Sigmoid colon (tissue), 7 donors: ENCODE data around the gene SRSF2. TPM values are rescaled to one million over a fixed set of nuclear protein-coding genes. Genes with fewer than 3 reads are reported as not detected.

Experiments used
- DNase-seq: peaks from one replicate; pipeline ENCODE4 v3.0.0-alpha.2; 2019
- H3K27ac ChIP-seq, 4 donors: fragments of 200-600 bp; sonication (generic); one replicate each; pipeline ENCODE4 v1.5.1; 2016 to 2019; ENCODE audit warnings: mild to moderate bottlenecking in 1 of 4
- H3K27me3 ChIP-seq, 3 donors: fragments of 200-600 bp; sonication (generic); one replicate each; pipeline ENCODE4 v1.5.1; 2019; ENCODE audit warnings: mild to moderate bottlenecking in 1 of 3
- H3K36me3 ChIP-seq, 4 donors: fragments of 200-600 bp; sonication (generic); one replicate each; pipeline ENCODE4 v1.5.1; 2016 to 2019
- H3K4me1 ChIP-seq, 4 donors: fragments of 200-600 bp; sonication (generic); one replicate each; pipeline ENCODE4 v1.5.1; 2017 to 2019
- H3K4me3 ChIP-seq, 4 donors: fragments of 200-600 bp; sonication (generic); one replicate each; pipeline ENCODE4 v1.5.1; 2017 to 2019; ENCODE audit warnings: mild to moderate bottlenecking in 2 of 4, moderate library complexity in 1 of 4
- H3K9me3 ChIP-seq, 4 donors: fragments of 200-600 bp in 3 of 4; sonication (generic) in 3 of 4; one replicate each; pipeline versions ENCODE4 v1.5.1 to v1.6.1; 2013 to 2019
- EP300 ChIP-seq, 4 donors: sonication (generic); formaldehyde crosslinking; IDR thresholded peaks; one replicate each; pipeline ENCODE4 v1.6.1; 2017; ENCODE audit warnings: antibody characterized with exemption in 4 of 4
- POLR2A ChIP-seq, 2 donors: fragments of 450-650 bp; IDR thresholded peaks; one replicate each; pipeline ENCODE4 v1.6.1; 2016; ENCODE audit warnings: antibody characterized with exemption in 2 of 2, mild to moderate bottlenecking in 2 of 2, moderate library complexity in 2 of 2
- POLR2AphosphoS5 ChIP-seq, 4 donors: sonication (generic); formaldehyde crosslinking; IDR thresholded peaks; one replicate each; pipeline ENCODE4 v1.6.1; 2017; ENCODE audit warnings: antibody characterized with exemption in 4 of 4
- WGBS, 2 donors: extraction: QIAGEN DNeasy Blood & Tissue Kit; methylation state at CpG; one replicate each; pipeline ENCODE4 v1.1.7; 2013; 5-methylcytosine and 5-hydroxymethylcytosine counted together
- intact Hi-C: fragments of 100-400 bp; cut with DNase I; formaldehyde crosslinking; loops from one replicate; pipeline ENCODE4 v1.15.1; 2023
- polyA plus RNA-seq, 3 donors: library from polyadenylated mRNA; stranded (reverse); fragments of 200-250 nt; gene quantifications; one replicate each; pipeline ENCODE4 v1.2.3, GENCODE V29; 2013
- total RNA-seq, 4 donors: library from RNA; depleted of rRNA; stranded (reverse); fragments of >200 nt; gene quantifications; one replicate each; pipeline ENCODE4 v1.1.0, GENCODE V29; 2016
- TF ChIP-seq, protein P1 (sequence below), 4 experiments: fragments of 450-650 bp in 3 of 4; fragments of 200-600 bp in 1 of 4; IDR thresholded peaks; one replicate each; pipeline ENCODE4 v1.5.1; 2016 to 2019; ENCODE audit warnings: antibody characterized with exemption in 4 of 4, mild to moderate bottlenecking in 3 of 4, moderate library complexity in 2 of 4
- donor health status: healthy with polysubstance abuse.
- donor health status: Bipolar disorder and iron deficiency.
- donor health status: healthy.

The SRSF2 gene
- total and polyA plus RNA-seq, 7 donors = 87.9 to 229 (median 126) TPM

DNA sequence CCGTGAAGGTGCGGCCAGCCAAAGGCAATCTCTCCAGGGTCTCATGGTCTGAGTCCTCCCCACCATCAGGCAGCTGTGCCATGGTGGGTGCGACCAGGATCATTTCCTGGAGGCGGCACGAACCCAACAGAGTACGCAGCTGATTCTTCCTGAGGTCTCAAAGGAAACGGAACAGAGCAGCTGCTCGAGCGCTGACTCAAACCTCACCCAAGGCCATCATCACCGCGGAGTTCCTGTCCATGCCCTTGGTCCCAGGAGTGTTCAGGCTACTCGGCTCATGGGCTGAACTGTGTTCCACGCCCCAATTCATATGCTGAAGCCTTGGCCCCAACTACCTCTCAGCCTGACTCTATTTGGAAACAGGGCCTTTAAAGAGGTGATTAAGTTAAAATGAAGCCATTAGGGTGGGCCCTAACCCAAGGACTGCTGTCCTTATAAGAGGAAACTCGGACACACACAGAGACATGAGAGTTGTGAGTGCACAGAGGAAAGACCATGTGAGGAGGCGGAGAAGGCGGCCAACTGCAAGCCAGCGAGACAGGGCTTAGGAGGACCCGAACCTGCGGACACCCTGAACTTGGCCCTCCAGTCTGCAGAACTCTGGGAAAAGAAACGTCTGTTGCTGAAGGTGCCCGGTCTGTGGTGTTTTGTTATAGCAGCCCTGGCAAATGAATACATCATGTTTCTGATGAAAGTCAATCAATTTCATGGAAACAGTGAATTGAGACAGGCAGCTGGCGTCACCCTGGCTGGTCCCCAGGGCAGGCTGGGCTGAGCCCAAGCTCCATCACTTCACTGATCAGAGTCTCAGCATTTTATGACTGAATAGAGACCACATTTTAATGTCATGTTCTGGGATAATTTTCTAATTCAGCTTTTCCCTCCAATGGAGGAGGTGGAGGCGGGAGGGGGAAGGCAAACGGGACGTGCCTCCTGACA lies 40.1 kb downstream of the SRSF2 start:
- H3K27me3 ChIP-seq = no peaks in the 10 kb centered on the region
- WGBS, 2 donors = 75 to 84% methylated on average over 25 of the region's 25 CpGs
- intact Hi-C loops = no loop called here
- DNase-seq = no peak
- H3K27ac ChIP-seq = peak overlapping the region; percentile 88 to 98 (median 95)
- peak overlapping the region in 2 of 4 donors; percentile 6 to 7 for H3K4me3 ChIP-seq
- TF ChIP-seq, protein P1, sequence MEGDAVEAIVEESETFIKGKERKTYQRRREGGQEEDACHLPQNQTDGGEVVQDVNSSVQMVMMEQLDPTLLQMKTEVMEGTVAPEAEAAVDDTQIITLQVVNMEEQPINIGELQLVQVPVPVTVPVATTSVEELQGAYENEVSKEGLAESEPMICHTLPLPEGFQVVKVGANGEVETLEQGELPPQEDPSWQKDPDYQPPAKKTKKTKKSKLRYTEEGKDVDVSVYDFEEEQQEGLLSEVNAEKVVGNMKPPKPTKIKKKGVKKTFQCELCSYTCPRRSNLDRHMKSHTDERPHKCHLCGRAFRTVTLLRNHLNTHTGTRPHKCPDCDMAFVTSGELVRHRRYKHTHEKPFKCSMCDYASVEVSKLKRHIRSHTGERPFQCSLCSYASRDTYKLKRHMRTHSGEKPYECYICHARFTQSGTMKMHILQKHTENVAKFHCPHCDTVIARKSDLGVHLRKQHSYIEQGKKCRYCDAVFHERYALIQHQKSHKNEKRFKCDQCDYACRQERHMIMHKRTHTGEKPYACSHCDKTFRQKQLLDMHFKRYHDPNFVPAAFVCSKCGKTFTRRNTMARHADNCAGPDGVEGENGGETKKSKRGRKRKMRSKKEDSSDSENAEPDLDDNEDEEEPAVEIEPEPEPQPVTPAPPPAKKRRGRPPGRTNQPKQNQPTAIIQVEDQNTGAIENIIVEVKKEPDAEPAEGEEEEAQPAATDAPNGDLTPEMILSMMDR (IDR thresholded peaks at IDR 0.05) = no peak
- TF ChIP-seq POLR2AphosphoS5 (IDR thresholded peaks at IDR 0.05) = peak in 1 of 4 donors; percentile 12
- H3K4me1 ChIP-seq = peaks cover 0 to 92% (median 82%) of the 10 kb centered on the region in 4 donors
- H3K9me3 ChIP-seq = no peaks in the 10 kb centered on the region
- no peaks in the 10 kb centered on the region for H3K36me3 ChIP-seq

DNA sequence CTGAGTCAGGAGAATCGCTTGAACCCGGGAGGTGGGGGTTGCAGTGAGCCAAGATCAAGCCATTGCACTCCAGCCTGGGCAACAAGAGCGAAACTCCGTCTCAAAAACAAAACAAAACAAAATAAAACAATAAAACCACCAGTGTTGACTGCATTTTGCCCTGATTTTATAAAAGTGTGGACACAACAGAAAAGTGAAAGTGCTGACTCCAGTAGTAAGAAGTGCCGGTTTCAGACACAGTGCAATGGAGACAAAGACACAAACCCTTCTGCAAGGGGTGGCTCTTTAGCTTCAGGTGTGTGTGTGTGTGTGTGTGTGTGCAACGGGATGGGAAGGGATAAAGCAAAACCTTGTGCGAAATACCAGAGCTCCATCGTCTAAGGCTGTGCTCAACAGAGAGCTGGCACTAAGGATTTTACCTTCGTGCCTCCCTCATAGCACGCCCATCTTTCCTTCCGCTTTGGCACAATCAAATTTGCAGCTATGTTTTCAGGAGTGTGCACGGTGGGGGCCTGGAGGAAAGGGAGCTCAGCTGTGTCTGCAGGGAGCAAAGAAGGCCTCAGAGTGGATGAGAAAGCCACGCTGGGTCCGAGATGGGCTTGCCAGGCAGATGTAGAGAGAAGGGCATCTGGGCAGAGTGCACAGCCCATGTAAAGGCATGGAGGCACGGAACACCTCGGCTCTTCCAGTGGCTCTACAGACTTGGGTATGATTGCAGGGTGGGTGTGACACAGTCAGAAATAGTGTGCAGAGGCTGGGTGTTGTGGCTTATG lies 41.9 kb downstream of the SRSF2 start:
- no peaks in the 10 kb centered on the region for H3K9me3 ChIP-seq
- H3K27ac ChIP-seq = peak overlapping the region; percentile 88 to 98 (median 95)
- H3K27me3 ChIP-seq = no peaks in the 10 kb centered on the region
- intact Hi-C loops = no loop called here
- TF ChIP-seq POLR2AphosphoS5 (IDR thresholded peaks at IDR 0.05) = no peak
- TF ChIP-seq EP300 (IDR thresholded peaks at IDR 0.05) = no peak
- TF ChIP-seq POLR2A (IDR thresholded peaks at IDR 0.05) = no peak
- TF ChIP-seq, protein P1 (IDR thresholded peaks at IDR 0.05) = no peak
- H3K4me3 ChIP-seq = no peak overlapping the region
- no peak for DNase-seq
- H3K36me3 ChIP-seq = no peaks in the 10 kb centered on the region
- WGBS, 2 donors = 65 to 78% methylated on average over 16 of the region's 16 CpGs
- H3K4me1 ChIP-seq = peaks cover 0 to 92% (median 81%) of the 10 kb centered on the region in 4 donors

DNA sequence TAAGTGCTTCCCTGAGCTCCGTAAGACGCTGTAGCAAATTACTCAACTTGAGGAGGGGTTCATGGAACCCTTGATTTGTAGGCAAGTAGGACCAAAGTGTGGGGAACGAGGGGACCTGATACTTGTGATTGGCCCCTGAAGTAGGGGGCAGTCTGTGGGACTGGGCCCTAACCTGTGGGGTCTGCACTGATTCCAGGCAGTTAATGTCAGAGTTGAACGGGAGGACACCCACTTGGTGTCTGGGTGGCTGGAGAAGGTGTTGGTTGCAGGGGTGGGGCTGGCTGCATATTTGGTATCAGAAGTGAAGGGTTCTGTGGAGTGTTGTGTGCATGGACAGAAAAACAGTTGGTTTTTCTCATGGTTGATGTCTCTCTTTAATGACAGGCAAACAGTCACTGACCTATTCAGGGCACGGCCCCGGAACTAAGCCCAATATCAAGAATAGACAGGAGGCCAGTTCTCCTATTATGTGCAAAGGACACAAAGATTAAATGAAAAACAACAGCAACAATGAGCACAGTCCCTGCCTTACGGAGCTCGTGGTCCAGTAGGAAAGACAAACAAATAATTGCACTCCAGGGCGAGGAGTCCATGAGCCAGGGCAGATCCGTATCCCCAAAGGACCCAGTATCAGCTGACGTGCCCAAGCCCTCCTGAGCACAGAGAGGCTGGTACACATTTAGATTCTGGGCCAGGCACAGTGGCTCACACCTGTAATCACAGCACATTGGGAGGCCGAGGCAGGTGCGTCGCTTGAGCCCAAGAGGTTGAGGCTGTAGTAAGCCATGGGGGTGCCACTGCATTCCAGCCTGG lies 45.5 kb downstream of the SRSF2 start:
- Histone ChIP-seq H3K4me1 (peaks cover 2 to 93% (median 81%) of the 10 kb centered on the region in 4 donors), H3K27ac (peak overlapping the region; percentile 48 to 98 (median 72)), H3K36me3 (no peaks in the 10 kb centered on the region), H3K4me3 (no peak overlapping the region), H3K27me3 (no peaks in the 10 kb centered on the region), H3K9me3 (no peaks in the 10 kb centered on the region)
- TF ChIP-seq EP300 (IDR thresholded peaks at IDR 0.05) (no peak), POLR2A (IDR thresholded peaks at IDR 0.05) (no peak), POLR2AphosphoS5 (IDR thresholded peaks at IDR 0.05) (no peak)
- TF ChIP-seq, protein P1 (IDR thresholded peaks at IDR 0.05) = no peak
- no peak for DNase-seq
- intact Hi-C loops = no loop called here
- 85 to 90% methylated on average over 14 of the region's 14 CpGs for WGBS, 2 donors

DNA sequence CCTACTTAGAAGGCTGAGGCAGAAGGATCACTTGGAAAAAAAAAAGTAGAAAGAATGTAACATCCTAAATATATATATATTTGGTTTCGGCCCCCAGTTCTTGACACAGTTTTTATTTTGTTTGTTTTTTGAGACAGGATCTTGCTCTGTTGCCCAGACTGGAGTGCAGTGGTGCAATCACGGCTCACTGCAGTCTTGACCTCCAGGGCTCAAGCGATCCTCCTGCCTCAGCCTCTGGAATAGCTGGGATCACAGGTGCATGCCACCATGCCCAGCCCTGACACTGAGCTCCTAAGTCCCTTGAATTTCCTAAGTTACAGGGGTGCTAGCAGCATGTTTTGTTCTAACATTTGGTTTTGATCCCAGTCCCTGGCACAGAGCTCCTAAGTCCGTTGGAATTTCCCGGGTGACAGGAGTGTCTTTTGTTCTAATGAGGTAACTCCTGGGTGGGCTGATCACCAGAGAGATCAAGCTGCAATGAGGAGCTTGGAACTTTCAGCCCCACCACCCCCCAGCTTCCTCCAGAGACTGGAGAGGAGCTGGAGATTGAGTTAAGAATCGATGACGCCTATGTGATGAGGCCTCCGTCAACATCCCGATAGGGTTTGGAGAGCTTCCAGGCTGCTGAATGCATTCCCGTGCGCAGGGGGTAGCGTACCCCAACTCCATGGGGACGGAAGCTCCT lies 46.4 kb downstream of the SRSF2 start:
- TF ChIP-seq POLR2AphosphoS5 (IDR thresholded peaks at IDR 0.05) = no peak
- no peak for TF ChIP-seq POLR2A (IDR thresholded peaks at IDR 0.05)
- TF ChIP-seq EP300 (IDR thresholded peaks at IDR 0.05) = no peak
- TF ChIP-seq, protein P1 (IDR thresholded peaks at IDR 0.05) = no peak
- peaks cover 2 to 93% (median 81%) of the 10 kb centered on the region in 4 donors for H3K4me1 ChIP-seq
- 92 to 93% methylated on average over 13 of the region's 13 CpGs for WGBS, 2 donors
- H3K4me3 ChIP-seq = no peak overlapping the region
- no peak for DNase-seq
- H3K27ac ChIP-seq = peak overlapping the region; percentile 44 to 98 (median 72)
- H3K9me3 ChIP-seq = no peaks in the 10 kb centered on the region
- no peaks in the 10 kb centered on the region for H3K27me3 ChIP-seq
- H3K36me3 ChIP-seq = peaks cover 0 to 2% (median 0%) of the 10 kb centered on the region in 4 donors
- intact Hi-C loops = no loop called here
